Prostate gland (tissue), 2 donors: ENCODE results near the gene LHX5. TPM values are rescaled to one million over a fixed set of nuclear protein-coding genes. Genes with fewer than 3 reads are reported as not detected.

ENCODE experiments used
- DNase-seq: peaks from one replicate; pipeline ENCODE4 v3.0.0-alpha.2; 2019; ENCODE audit warnings: low spot score
- H3K27ac ChIP-seq, 2 donors: fragments of 200-600 bp; sonication (generic); 2 replicates each; pipeline ENCODE4 v1.5.1; 2017 to 2019
- H3K27me3 ChIP-seq: fragments of 200-600 bp; sonication (generic); replicated peaks from 2 replicates; pipeline ENCODE4 v1.5.1; 2019; ENCODE audit not compliant: insufficient read depth
- H3K36me3 ChIP-seq, 2 donors: fragments of 200-600 bp; sonication (generic); 1 replicate in 1 of 2; 2 replicates in 1 of 2; pipeline versions ENCODE4 v1.5.1 to v1.8.1; 2017 to 2019
- H3K4me1 ChIP-seq: fragments of 200-600 bp; sonication (generic); replicated peaks from 2 replicates; pipeline ENCODE4 v1.5.1; 2019
- H3K4me3 ChIP-seq, 2 donors: fragments of 200-600 bp; sonication (generic); 2 replicates each; pipeline ENCODE4 v1.5.1; 2017 to 2019
- H3K9me3 ChIP-seq: fragments of 200-600 bp; sonication (generic); 2 replicates; pipeline ENCODE4 v1.5.1; 2017
- CTCF ChIP-seq, 4 experiments: fragments of 200-600 bp in 2 of 4; fragments of 450-650 bp in 2 of 4; sonication (generic) in 2 of 4; IDR thresholded peaks; 1 replicate in 3 of 4; 2 replicates in 1 of 4; pipeline ENCODE4 v1.5.1; 2016 to 2019; ENCODE audit warnings: antibody characterized with exemption in 4 of 4, mild to moderate bottlenecking in 2 of 4, moderate library complexity in 2 of 4
- POLR2A ChIP-seq: fragments of 450-650 bp; IDR thresholded peaks from one replicate; pipeline ENCODE4 v1.6.1; 2016; ENCODE audit warnings: antibody characterized with exemption, mild to moderate bottlenecking
- POLR2AphosphoS5 ChIP-seq: sonication (generic); formaldehyde crosslinking; IDR thresholded peaks from one replicate; pipeline ENCODE4 v1.6.1; 2017; ENCODE audit warnings: antibody characterized with exemption
- WGBS: methylation state at CpG from one replicate; pipeline ENCODE4 v1.1.5; 2018; 5-methylcytosine and 5-hydroxymethylcytosine counted together
- intact Hi-C: fragments of 100-400 bp; cut with DNase I; formaldehyde crosslinking; loops from one replicate; pipeline ENCODE4 v1.14.2; 2022
- total RNA-seq, 2 donors: library from RNA; depleted of rRNA; stranded (reverse); fragments of >200 nt; gene quantifications; one replicate each; pipeline ENCODE4 v1.1.0, GENCODE V29; 2016

LHX5 gene
- total RNA-seq, 2 donors from 2014 or later = not detected

GRCh38 chr12:113476176-113476986, 4.7 kb upstream of the LHX5 start:
- no peak for TF ChIP-seq POLR2A
- TF ChIP-seq CTCF (IDR thresholded peaks at IDR 0.05) = no peak
- Histone ChIP-seq H3K4me3 (no peak overlapping the region), H3K4me1 (no peaks in the 10 kb centered on the region), H3K27me3 (peaks cover 73% of the 10 kb centered on the region), H3K36me3 (no peaks in the 10 kb centered on the region), H3K27ac (no peak overlapping the region), H3K9me3 (no peaks in the 10 kb centered on the region)
- 3% methylated on average over 42 of the region's 58 CpGs for WGBS
- no peak for DNase-seq
- intact Hi-C loops = no loop called here

GRCh38 chr12:113475451-113476175, 3.9 kb upstream of the LHX5 start:
- Histone ChIP-seq H3K9me3 (no peaks in the 10 kb centered on the region), H3K36me3 (no peaks in the 10 kb centered on the region), H3K4me1 (no peaks in the 10 kb centered on the region), H3K27ac (no peak overlapping the region), H3K4me3 (no peak overlapping the region), H3K27me3 (peaks cover 72% of the 10 kb centered on the region)
- no peak for DNase-seq
- WGBS = 2% methylated on average over 50 of the region's 50 CpGs
- intact Hi-C loops = no loop called here
- TF ChIP-seq POLR2AphosphoS5 = no peak

- H3K27ac ChIP-seq = no peak overlapping the region
- intact Hi-C loops = no loop called here
- H3K4me3 ChIP-seq = no peak overlapping the region
- no peak for DNase-seq
- no peaks in the 10 kb centered on the region for H3K9me3 ChIP-seq
- 2% methylated on average over 19 of the region's 19 CpGs for WGBS
- no peaks in the 10 kb centered on the region for H3K4me1 ChIP-seq
- H3K27me3 ChIP-seq = peaks cover 76% of the 10 kb centered on the region
- no peaks in the 10 kb centered on the region for H3K36me3 ChIP-seq
- TF ChIP-seq CTCF (IDR thresholded peaks at IDR 0.05) (no peak), POLR2A (no peak), POLR2AphosphoS5 (no peak)
Measured at GRCh38 chr12:113474635-113475436, 3.2 kb upstream of the LHX5 start.

- no peaks in the 10 kb centered on the region for H3K4me1 ChIP-seq
- no peaks in the 10 kb centered on the region for H3K9me3 ChIP-seq
- intact Hi-C loops = no loop called here
- 4% methylated on average over 9 of the region's 9 CpGs for WGBS
- no peaks in the 10 kb centered on the region for H3K36me3 ChIP-seq
- no peak overlapping the region for H3K4me3 ChIP-seq
- no peak overlapping the region for H3K27ac ChIP-seq
- no peak for DNase-seq
- no peak for TF ChIP-seq CTCF (IDR thresholded peaks at IDR 0.05)
- H3K27me3 ChIP-seq = peaks cover 76% of the 10 kb centered on the region
Measured at GRCh38 chr12:113473942-113474341, 2.3 kb upstream of the LHX5 start.

- no peak overlapping the region for H3K4me3 ChIP-seq
- DNase-seq = no peak
- H3K27ac ChIP-seq = no peak overlapping the region
- no peaks in the 10 kb centered on the region for H3K9me3 ChIP-seq
- H3K36me3 ChIP-seq = no peaks in the 10 kb centered on the region
- H3K27me3 ChIP-seq = peaks cover 75% of the 10 kb centered on the region
- H3K4me1 ChIP-seq = no peaks in the 10 kb centered on the region
- intact Hi-C loops = no loop called here
- 9% methylated on average over 6 of the region's 6 CpGs for WGBS
- TF ChIP-seq POLR2AphosphoS5 = no peak
- no peak for TF ChIP-seq POLR2A
- TF ChIP-seq CTCF (IDR thresholded peaks at IDR 0.05) = no peak
Measured at GRCh38 chr12:113473400-113473799, 1.7 kb upstream of the LHX5 start.
